GM12801 (cell line): ENCODE results near the gene PIGU.

Experiments
- CTCF ChIP-seq: IDR thresholded peaks from one replicate; pipeline ENCODE4 v1.5.1; 2011; ENCODE audit warnings: control low read depth; ENCODE audit not compliant: insufficient read length; ENCODE audit errors: extremely low read depth

Gene PIGU

GRCh38 chr20:34676642-34677373 is at the start of gene PIGU:
Gene PIGU (minus strand): TSS chr20:34677092. CDS start chr20:34677085, 7 bp downstream.
- no peak for TF ChIP-seq CTCF

GRCh38 chr20:34724172-34724571 is 47.3 kb upstream of the PIGU start:
- TF ChIP-seq CTCF = no peak

- TF ChIP-seq CTCF = no peak
Observed at GRCh38 chr20:34720266-34720665, 43.4 kb upstream of the PIGU start.

- no peak for TF ChIP-seq CTCF
Observed at GRCh38 chr20:34717230-34718095, 40.6 kb upstream of the PIGU start.

- TF ChIP-seq CTCF = no peak
Observed at GRCh38 chr20:34716921-34717229, 40.0 kb upstream of the PIGU start.

- TF ChIP-seq CTCF = no peak
Observed at GRCh38 chr20:34715384-34715783, 38.5 kb upstream of the PIGU start.

GRCh38 chr20:34713194-34713943 is 36.5 kb upstream of the PIGU start:
- no peak for TF ChIP-seq CTCF
